IMR-90 (cell line): ENCODE results near the gene SLC28A2.

ENCODE experiments used
- BHLHE40 ChIP-seq: fragments of 150-350 bp; IDR thresholded peaks from 2 replicates; pipeline ENCODE4 v1.6.1; 2016; ENCODE audit warnings: mild to moderate bottlenecking, low read depth, low read length
- CHD1 ChIP-seq: IDR thresholded peaks from 2 replicates; pipeline ENCODE4 v1.6.1; 2012; ENCODE audit warnings: low read depth, low read length, improper control_type of control experiment
- FOS ChIP-seq: fragments of 150-350 bp; IDR thresholded peaks from 2 replicates; pipeline ENCODE4 v1.6.1; 2016; ENCODE audit warnings: low read depth, low read length
- POLR2A ChIP-seq: IDR thresholded peaks from 2 replicates; pipeline ENCODE4 v1.6.1; 2012; ENCODE audit warnings: mild to moderate bottlenecking, low read depth, low read length
- TF ChIP-seq, protein P1 (sequence below): conservative IDR thresholded peaks from 2 replicates; pipeline ENCODE4 v1.5.1; 2012; ENCODE audit warnings: mild to moderate bottlenecking, low read depth, low read length, improper control_type of control experiment

GRCh38 chr15:45205192-45205591, 46.8 kb upstream of the SLC28A2 start:
- no peak for TF ChIP-seq BHLHE40
- TF ChIP-seq CHD1: no peak
- TF ChIP-seq, protein P1, sequence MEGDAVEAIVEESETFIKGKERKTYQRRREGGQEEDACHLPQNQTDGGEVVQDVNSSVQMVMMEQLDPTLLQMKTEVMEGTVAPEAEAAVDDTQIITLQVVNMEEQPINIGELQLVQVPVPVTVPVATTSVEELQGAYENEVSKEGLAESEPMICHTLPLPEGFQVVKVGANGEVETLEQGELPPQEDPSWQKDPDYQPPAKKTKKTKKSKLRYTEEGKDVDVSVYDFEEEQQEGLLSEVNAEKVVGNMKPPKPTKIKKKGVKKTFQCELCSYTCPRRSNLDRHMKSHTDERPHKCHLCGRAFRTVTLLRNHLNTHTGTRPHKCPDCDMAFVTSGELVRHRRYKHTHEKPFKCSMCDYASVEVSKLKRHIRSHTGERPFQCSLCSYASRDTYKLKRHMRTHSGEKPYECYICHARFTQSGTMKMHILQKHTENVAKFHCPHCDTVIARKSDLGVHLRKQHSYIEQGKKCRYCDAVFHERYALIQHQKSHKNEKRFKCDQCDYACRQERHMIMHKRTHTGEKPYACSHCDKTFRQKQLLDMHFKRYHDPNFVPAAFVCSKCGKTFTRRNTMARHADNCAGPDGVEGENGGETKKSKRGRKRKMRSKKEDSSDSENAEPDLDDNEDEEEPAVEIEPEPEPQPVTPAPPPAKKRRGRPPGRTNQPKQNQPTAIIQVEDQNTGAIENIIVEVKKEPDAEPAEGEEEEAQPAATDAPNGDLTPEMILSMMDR: peak; percentile 85
- TF ChIP-seq POLR2A: no peak
- no peak for TF ChIP-seq FOS
